GM12864 (cell line): ENCODE data around the gene DRC1.

Source experiments
- DNase-seq: peaks from one replicate; pipeline ENCODE4 v3.0.0-alpha.2; 2011; ENCODE audit warnings: low read depth
- H3K4me3 ChIP-seq: 2 replicates; pipeline ENCODE4 v1.5.1; 2011; ENCODE audit warnings: mild to moderate bottlenecking, low read depth, low read length, control low read depth
- CTCF ChIP-seq: IDR thresholded peaks from 2 replicates; pipeline ENCODE4 v1.5.1; 2011; ENCODE audit warnings: low read depth, mild to moderate bottlenecking, moderate library complexity, low read length, control low read depth, inconsistent platforms; ENCODE audit errors: missing control alignments

The DRC1 gene

GRCh38 chr2:26414311-26414710 is 12.6 kb downstream of the DRC1 start:
- H3K4me3 ChIP-seq = no peak overlapping the region
- TF ChIP-seq CTCF = no peak
- DNase-seq = no peak

GRCh38 chr2:26421961-26422360 is 20.2 kb downstream of the DRC1 start:
- DNase-seq = no peak
- H3K4me3 ChIP-seq = no peak overlapping the region
- TF ChIP-seq CTCF = no peak

GRCh38 chr2:26422947-26423629 is 21.4 kb downstream of the DRC1 start:
- no peak for DNase-seq
- H3K4me3 ChIP-seq = no peak overlapping the region
- TF ChIP-seq CTCF = no peak

GRCh38 chr2:26423750-26424149 is 22.0 kb downstream of the DRC1 start:
- H3K4me3 ChIP-seq = no peak overlapping the region
- DNase-seq = no peak
- TF ChIP-seq CTCF = no peak

GRCh38 chr2:26424221-26424620 is 22.5 kb downstream of the DRC1 start:
- no peak overlapping the region for H3K4me3 ChIP-seq
- no peak for TF ChIP-seq CTCF
- no peak for DNase-seq

- H3K4me3 ChIP-seq = no peak overlapping the region
- no peak for TF ChIP-seq CTCF
- DNase-seq = no peak
These were observed 27.1 kb downstream of the DRC1 start for GRCh38 chr2:26428846-26429245.
